Mesenchymal stem cell (in vitro differentiated cells and primary cell): ENCODE results near the gene RBM4.
"Not testable (repeated sequence)": the region's sequence is repeated elsewhere in the genome, so short reads cannot be mapped to it uniquely, and the experiment has no call there.

Source experiments
- DNase-seq: peaks from one replicate; pipeline ENCODE4 v3.0.0-alpha.2; 2013
- H2AFZ ChIP-seq: one replicate; pipeline ENCODE4 v1.6.1; 2013; ENCODE audit warnings: low read depth, mild to moderate bottlenecking, control low read depth, inconsistent platforms, low read length, moderate library complexity
- H2AK5ac ChIP-seq: 2 replicates; pipeline ENCODE4 v1.6.1; 2013; ENCODE audit warnings: low read length, moderate library complexity, mild to moderate bottlenecking, inconsistent platforms; ENCODE audit not compliant: severe bottlenecking
- H2BK120ac ChIP-seq: one replicate; pipeline ENCODE4 v1.6.1; 2013; ENCODE audit warnings: low read depth, mild to moderate bottlenecking, inconsistent platforms, low read length, moderate library complexity
- H2BK12ac ChIP-seq, 2 experiments: one replicate each; pipeline ENCODE4 v1.6.1; 2013; ENCODE audit warnings: inconsistent platforms in 2 of 2, low read length in 2 of 2, mild to moderate bottlenecking in 2 of 2, moderate library complexity in 2 of 2, control low read depth in 1 of 2
- H2BK15ac ChIP-seq: one replicate; pipeline ENCODE4 v1.6.1; 2013; ENCODE audit warnings: mild to moderate bottlenecking, low read depth, inconsistent platforms; ENCODE audit not compliant: poor library complexity, severe bottlenecking
- H2BK5ac ChIP-seq: 2 replicates; pipeline ENCODE4 v1.6.1; 2013; ENCODE audit warnings: low read depth, mild to moderate bottlenecking, low read length, control low read depth, inconsistent platforms; ENCODE audit not compliant: poor library complexity, severe bottlenecking
- H3K14ac ChIP-seq, 2 experiments: one replicate each; pipeline ENCODE4 v1.6.1; 2013; ENCODE audit warnings: inconsistent platforms in 2 of 2, low read length in 2 of 2, control low read depth in 1 of 2, mild to moderate bottlenecking in 1 of 2, moderate library complexity in 1 of 2
- H3K18ac ChIP-seq, 2 experiments: one replicate each; pipeline ENCODE4 v1.6.1; 2013; ENCODE audit warnings: inconsistent platforms in 2 of 2, low read length in 2 of 2, control low read depth in 1 of 2, low read depth in 1 of 2, mild to moderate bottlenecking in 1 of 2
- H3K23ac ChIP-seq, 2 experiments: one replicate each; pipeline ENCODE4 v1.6.1; 2013; ENCODE audit warnings: inconsistent platforms in 2 of 2, low read length in 2 of 2, mild to moderate bottlenecking in 2 of 2, moderate library complexity in 2 of 2, control low read depth in 1 of 2
- H3K27ac ChIP-seq: 2 replicates; pipeline ENCODE4 v1.5.1; 2013; ENCODE audit warnings: mild to moderate bottlenecking, moderate library complexity, low read length, control low read depth, inconsistent platforms; ENCODE audit not compliant: poor library complexity, severe bottlenecking
- H3K27me3 ChIP-seq, 2 experiments: 2 replicates each; pipeline versions ENCODE4 v1.6.1 to v1.7.0; 2013; ENCODE audit warnings: low read length in 2 of 2, mild to moderate bottlenecking in 2 of 2, moderate library complexity in 2 of 2, control low read depth in 1 of 2, inconsistent platforms in 1 of 2; ENCODE audit not compliant: control insufficient read depth in 1 of 2, insufficient read depth in 1 of 2
- H3K36me3 ChIP-seq, 2 experiments: 2 replicates each; pipeline versions ENCODE4 v1.6.1 to v1.7.0; 2013; ENCODE audit warnings: low read length in 2 of 2, control low read depth in 1 of 2, inconsistent platforms in 1 of 2, low read depth in 1 of 2, mild to moderate bottlenecking in 1 of 2; ENCODE audit not compliant: insufficient read depth in 2 of 2, control insufficient read depth in 1 of 2
- H3K4ac ChIP-seq, 2 experiments: one replicate each; pipeline ENCODE4 v1.6.1; 2013; ENCODE audit warnings: inconsistent platforms in 2 of 2, low read length in 2 of 2, mild to moderate bottlenecking in 2 of 2, moderate library complexity in 2 of 2, control low read depth in 1 of 2, low read depth in 1 of 2
- H3K4me1 ChIP-seq: 2 replicates; pipeline ENCODE4 v1.6.1; 2013; ENCODE audit warnings: low read depth, low read length, control low read depth; ENCODE audit not compliant: control insufficient read depth, insufficient read depth
- H3K4me2 ChIP-seq: 2 replicates; pipeline ENCODE4 v1.6.1; 2013; ENCODE audit warnings: low read length, mild to moderate bottlenecking, inconsistent platforms; ENCODE audit not compliant: poor library complexity, severe bottlenecking
- H3K4me3 ChIP-seq, 2 experiments: 2 replicates each; pipeline versions ENCODE4 v1.5.1 to v1.7.0; 2013; ENCODE audit warnings: low read length in 2 of 2, mild to moderate bottlenecking in 2 of 2, control low read depth in 1 of 2, low read depth in 1 of 2; ENCODE audit not compliant: insufficient read depth in 1 of 2
- H3K79me1 ChIP-seq: replicated peaks from 2 replicates; pipeline ENCODE4 v1.6.1; 2013; ENCODE audit warnings: mild to moderate bottlenecking, control low read depth, low read length, inconsistent platforms; ENCODE audit not compliant: poor library complexity, severe bottlenecking
- H3K9ac ChIP-seq: 2 replicates; pipeline ENCODE4 v1.7.0; 2013; ENCODE audit warnings: mild to moderate bottlenecking, low read length, moderate library complexity
- H3K9me3 ChIP-seq: 2 replicates; pipeline ENCODE4 v1.7.0; 2013; ENCODE audit warnings: mild to moderate bottlenecking, low read length; ENCODE audit not compliant: control insufficient read depth
- H4K8ac ChIP-seq: one replicate; pipeline ENCODE4 v1.6.1; 2013; ENCODE audit warnings: inconsistent platforms, mild to moderate bottlenecking, low read length, moderate library complexity
- H4K91ac ChIP-seq: one replicate; pipeline ENCODE4 v1.6.1; 2013; ENCODE audit warnings: mild to moderate bottlenecking, low read length, inconsistent platforms
- WGBS: methylation state at CpG from one replicate; pipeline ENCODE4 v1.1.7; 2013; ENCODE audit warnings: mixed read lengths; 5-methylcytosine and 5-hydroxymethylcytosine counted together

The RBM4 gene

GRCh38 chr11:66637557-66638176 is 836 bp upstream of the RBM4 start:
- Histone ChIP-seq H3K9me3 (no peaks in the 10 kb centered on the region), H3K79me1 (no peaks in the 10 kb centered on the region), H4K91ac (peak overlapping the region; percentile 5), H3K18ac (no peak overlapping the region), H3K4ac (peak overlapping the region in 1 of 2 experiments; percentile 89), H3K14ac (no peak overlapping the region), H3K4me1 (peaks cover 8% of the 10 kb centered on the region), H3K23ac (no peak overlapping the region), H2BK120ac (no peak overlapping the region), H2AK5ac (peak overlapping the region; percentile 54), H3K4me2 (peak overlapping the region; percentile 73), H2BK15ac (no peak overlapping the region), H2BK5ac (no peak overlapping the region), H4K8ac (peak overlapping the region; percentile 2), H2AFZ (no peak overlapping the region), H3K9ac (peak overlapping the region; percentile 83), H3K27me3 (no peaks in the 10 kb centered on the region), H3K4me3 (peak overlapping the region; percentile 46 to 91), H3K36me3 (peaks cover 21 to 50% of the 10 kb centered on the region in 2 experiments), H3K27ac (peak overlapping the region; percentile 69), H2BK12ac (no peak overlapping the region)
- WGBS = 54% methylated on average over 12 of the region's 12 CpGs
- DNase-seq = peak; percentile 74

GRCh38 chr11:66639066-66639813 is 737 bp downstream of the RBM4 start:
- peak overlapping the region; percentile 23 for H2AK5ac ChIP-seq
- H3K14ac ChIP-seq = no peak overlapping the region
- peak overlapping the region; percentile 80 for H4K91ac ChIP-seq
- H2BK15ac ChIP-seq = no peak overlapping the region
- H3K79me1 ChIP-seq = no peaks in the 10 kb centered on the region
- no peak overlapping the region for H2BK12ac ChIP-seq
- H3K9ac ChIP-seq = peak overlapping the region; percentile 94
- H3K18ac ChIP-seq = peak overlapping the region; percentile 44 to 92
- DNase-seq = peak; percentile 73
- 19% methylated on average over 25 of the region's 27 CpGs for WGBS
- H2BK120ac ChIP-seq = peak overlapping the region; percentile 73
- H3K4me3 ChIP-seq = peak overlapping the region; percentile 79 to 91
- peaks cover 16% of the 10 kb centered on the region for H3K4me1 ChIP-seq
- peaks cover 25 to 54% of the 10 kb centered on the region in 2 experiments for H3K36me3 ChIP-seq
- H3K4ac ChIP-seq = peak overlapping the region; percentile 77 to 89
- H3K9me3 ChIP-seq = no peaks in the 10 kb centered on the region
- no peaks in the 10 kb centered on the region for H3K27me3 ChIP-seq
- no peak overlapping the region for H2AFZ ChIP-seq
- H2BK5ac ChIP-seq = no peak overlapping the region
- peak overlapping the region; percentile 72 for H3K4me2 ChIP-seq
- H3K23ac ChIP-seq = peak overlapping the region in 1 of 2 experiments; percentile 81
- H3K27ac ChIP-seq = peak overlapping the region; percentile 96
- H4K8ac ChIP-seq = peak overlapping the region; percentile 94

- not testable (repeated sequence) for H3K18ac ChIP-seq, H2AK5ac ChIP-seq, H3K27me3 ChIP-seq, H3K9me3 ChIP-seq, H3K23ac ChIP-seq, H2BK120ac ChIP-seq, H2BK12ac ChIP-seq, H3K79me1 ChIP-seq, DNase-seq, H2BK15ac ChIP-seq, H3K27ac ChIP-seq, H3K4ac ChIP-seq, H4K91ac ChIP-seq, H3K14ac ChIP-seq, H2AFZ ChIP-seq, H4K8ac ChIP-seq, H2BK5ac ChIP-seq
- 90% methylated on average over 8 of the region's 10 CpGs for WGBS
- Histone ChIP-seq H3K4me1 (peaks cover 16% of the 10 kb centered on the region), H3K4me3 (peak overlapping the region in 1 of 2 experiments; percentile 91), H3K9ac (peak overlapping the region; percentile 94), H3K4me2 (peak overlapping the region; percentile 72), H3K36me3 (peaks cover 23 to 56% of the 10 kb centered on the region in 2 experiments)
These were observed 1.4 kb downstream of the RBM4 start for GRCh38 chr11:66639814-66640340.

GRCh38 chr11:66641834-66642233 is 3.3 kb downstream of the RBM4 start:
- Histone ChIP-seq H3K18ac (no peak overlapping the region), H2BK120ac (no peak overlapping the region), H3K9ac (peak overlapping the region; percentile 94), H4K91ac (no peak overlapping the region), H3K27ac (no peak overlapping the region), H3K4me2 (peak overlapping the region; percentile 57), H3K4me1 (peaks cover 19% of the 10 kb centered on the region), H2BK12ac (no peak overlapping the region), H4K8ac (no peak overlapping the region), H2BK5ac (no peak overlapping the region), H2AFZ (no peak overlapping the region), H3K14ac (no peak overlapping the region), H2BK15ac (no peak overlapping the region), H3K9me3 (no peaks in the 10 kb centered on the region), H3K36me3 (peaks cover 19 to 75% of the 10 kb centered on the region in 2 experiments), H3K4ac (no peak overlapping the region), H3K23ac (no peak overlapping the region), H2AK5ac (no peak overlapping the region), H3K79me1 (no peaks in the 10 kb centered on the region), H3K4me3 (peak overlapping the region in 1 of 2 experiments; percentile 91), H3K27me3 (no peaks in the 10 kb centered on the region)
- DNase-seq = no peak
- WGBS = 70% methylated on average over 3 of the region's 3 CpGs
